Central memory CD8-positive, alpha-beta T cell (primary cell): ENCODE data around the gene TMEM80.
"Not testable (repeated sequence)": the region's sequence is repeated elsewhere in the genome, so short reads cannot be mapped to it uniquely, and the experiment has no call there.

ENCODE experiments used
- ATAC-seq: fragments of 150-1000 bp; cut with Tn5 transposase; replicated peaks from 2 replicates; pipeline ENCODE4 v1.10.0; 2022; ENCODE audit warnings: mild to moderate bottlenecking, moderate FRiP score, moderate number of reproducible peaks; ENCODE audit not compliant: poor library complexity, severe bottlenecking; ENCODE audit errors: extremely low read depth
- DNase-seq, 2 donors: peaks; one replicate each; pipeline ENCODE4 v3.0.0; 2021; ENCODE audit warnings: low spot score in 2 of 2
- H3K27ac Mint-ChIP-seq: one replicate; pipeline ENCODE4 v1.8.0; 2022; ENCODE audit warnings: low read depth, mild to moderate bottlenecking, moderate library complexity, mixed read lengths
- H3K27me3 Mint-ChIP-seq: one replicate; pipeline ENCODE4 v1.8.0; 2022; ENCODE audit warnings: mixed read lengths
- H3K36me3 Mint-ChIP-seq: one replicate; pipeline ENCODE4 v1.8.0; 2022; ENCODE audit warnings: mild to moderate bottlenecking, moderate library complexity, mixed read lengths; ENCODE audit not compliant: insufficient read depth
- H3K4me1 Mint-ChIP-seq: one replicate; pipeline ENCODE4 v1.8.0; 2022; ENCODE audit warnings: mixed read lengths
- H3K4me3 Mint-ChIP-seq: one replicate; pipeline ENCODE4 v1.8.0; 2022; ENCODE audit warnings: mild to moderate bottlenecking, moderate library complexity, mixed read lengths
- H3K9me3 Mint-ChIP-seq: one replicate; pipeline ENCODE4 v1.8.0; 2022; ENCODE audit warnings: mixed read lengths

The TMEM80 gene

DNA sequence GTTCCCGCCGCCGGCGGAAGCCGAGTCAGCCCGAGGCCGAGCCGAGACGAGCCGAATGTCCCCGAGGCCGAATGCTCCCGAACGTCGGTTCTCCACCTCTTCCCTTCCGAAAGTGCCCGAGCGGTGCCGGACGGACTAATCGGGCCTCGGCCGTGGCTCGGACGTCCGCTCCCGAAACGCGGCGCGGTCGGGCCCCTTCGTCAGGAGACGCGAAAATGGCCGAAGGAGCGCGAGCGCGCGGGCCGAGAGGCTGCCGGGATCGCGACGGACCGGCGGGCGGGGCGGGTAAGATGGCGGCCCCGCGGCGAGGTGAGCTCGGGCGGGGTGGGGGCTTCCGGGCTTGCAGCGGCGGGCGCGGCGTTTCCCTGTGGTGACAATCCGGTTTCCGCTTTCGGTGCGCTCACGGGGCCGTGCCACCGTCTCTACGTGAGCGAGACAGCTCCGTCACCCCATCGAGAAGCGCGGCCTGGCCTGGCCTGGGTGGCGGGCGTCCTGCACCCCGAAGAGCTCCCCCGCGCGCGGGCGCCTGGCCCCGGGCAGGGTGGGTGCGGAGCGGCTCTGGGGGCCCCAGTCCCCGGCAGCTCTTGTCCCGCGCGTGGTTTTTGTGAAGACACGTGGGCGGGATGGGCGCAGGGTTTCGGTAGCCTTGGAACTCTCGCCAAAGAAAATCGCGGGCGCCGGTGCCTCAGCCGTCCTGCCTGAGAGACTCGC is at the start of gene TMEM80:
Gene TMEM80 (plus strand): TSS at position 279 of the 711 bp plus-strand sequence. CDS start 12 bp downstream, at position 291.
- no peaks in the 10 kb centered on the region for H3K9me3 Mint-ChIP-seq
- H3K27me3 Mint-ChIP-seq = no peaks in the 10 kb centered on the region
- peak within 1 kb of the TSS; percentile 83 for H3K4me3 Mint-ChIP-seq
- H3K4me1 Mint-ChIP-seq = peaks cover 29% of the 10 kb centered on the region
- H3K36me3 Mint-ChIP-seq = peaks cover 9% of the 10 kb centered on the region
- H3K27ac Mint-ChIP-seq = peak within 1 kb of the TSS; percentile 87
- ATAC-seq (peak; percentile 69), DNase-seq (peak; percentile 95 to 98)

DNA sequence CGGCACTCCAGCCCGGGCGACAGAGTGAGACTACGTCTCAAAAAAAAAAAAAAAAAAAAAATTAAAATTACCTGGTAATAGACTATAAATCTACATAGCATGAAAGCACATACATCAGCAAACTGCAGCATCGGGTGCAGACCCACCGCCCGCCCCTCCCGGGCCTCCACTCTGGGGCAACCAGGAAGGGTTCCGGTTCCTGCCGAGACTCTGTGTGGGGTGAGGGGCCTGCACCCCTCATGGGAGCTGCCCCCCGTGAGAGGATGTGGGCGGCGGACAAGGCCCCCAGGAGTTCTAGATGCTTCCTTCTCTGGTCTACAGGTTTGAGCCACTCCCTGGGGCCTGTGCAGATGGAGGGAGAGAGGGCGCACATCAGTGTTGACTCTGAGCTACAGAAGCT is 49.4 kb upstream of the TMEM80 start:
- H3K4me1 Mint-ChIP-seq = no peaks in the 10 kb centered on the region
- H3K36me3 Mint-ChIP-seq = peaks cover 22% of the 10 kb centered on the region
- H3K27me3 Mint-ChIP-seq = no peaks in the 10 kb centered on the region
- no peak overlapping the region for H3K27ac Mint-ChIP-seq
- H3K4me3 Mint-ChIP-seq = no peak overlapping the region
- ATAC-seq = no peak
- no peaks in the 10 kb centered on the region for H3K9me3 Mint-ChIP-seq
- DNase-seq = no peak

GRCh38 chr11:647672-648158 is 47.9 kb upstream of the TMEM80 start:
- not testable (repeated sequence) for H3K27ac Mint-ChIP-seq, ATAC-seq, H3K9me3 Mint-ChIP-seq, H3K4me1 Mint-ChIP-seq, DNase-seq, H3K27me3 Mint-ChIP-seq, H3K4me3 Mint-ChIP-seq
- H3K36me3 Mint-ChIP-seq = peaks cover 26% of the 10 kb centered on the region

GRCh38 chr11:650482-650881 is 45.1 kb upstream of the TMEM80 start:
- no peak for ATAC-seq
- Mint-ChIP-seq H3K27me3 (no peaks in the 10 kb centered on the region), H3K4me3 (no peak overlapping the region), H3K27ac (no peak overlapping the region), H3K36me3 (peaks cover 28% of the 10 kb centered on the region), H3K4me1 (no peaks in the 10 kb centered on the region), H3K9me3 (no peaks in the 10 kb centered on the region)
- no peak for DNase-seq

GRCh38 chr11:653136-653535 is 42.5 kb upstream of the TMEM80 start:
- H3K4me3 Mint-ChIP-seq, H3K27me3 Mint-ChIP-seq, H3K27ac Mint-ChIP-seq, DNase-seq, H3K4me1 Mint-ChIP-seq, ATAC-seq, H3K9me3 Mint-ChIP-seq: not testable (repeated sequence)
- peaks cover 22% of the 10 kb centered on the region for H3K36me3 Mint-ChIP-seq

DNA sequence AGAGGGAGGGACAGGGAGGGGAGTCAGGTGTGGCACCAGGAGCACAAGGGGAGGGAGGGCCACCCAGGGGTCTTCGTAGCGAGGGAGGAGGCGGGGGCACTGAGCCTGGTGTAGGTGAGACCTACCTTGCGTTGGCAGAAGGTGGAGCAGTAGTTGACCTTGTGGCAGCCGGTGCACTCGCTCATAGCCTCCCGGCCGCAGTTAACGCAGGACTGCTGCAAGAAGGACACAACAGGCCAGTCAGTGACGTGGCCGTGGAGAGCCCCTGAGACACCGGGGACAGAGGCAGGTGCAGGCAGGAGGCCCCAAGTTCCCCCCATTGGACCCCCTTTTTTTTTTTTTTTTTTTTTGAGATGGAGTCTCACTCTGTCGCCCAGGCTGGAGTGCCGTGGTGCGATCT is 41.8 kb upstream of the TMEM80 start:
- no peak for ATAC-seq

GRCh38 chr11:654444-654843 is 41.2 kb upstream of the TMEM80 start:
- peaks cover 23% of the 10 kb centered on the region for H3K36me3 Mint-ChIP-seq
- H3K27ac Mint-ChIP-seq, H3K9me3 Mint-ChIP-seq, H3K27me3 Mint-ChIP-seq, ATAC-seq, H3K4me3 Mint-ChIP-seq, H3K4me1 Mint-ChIP-seq, DNase-seq: not testable (repeated sequence)

More for the DNA sequence above, 41.8 kb upstream of the TMEM80 start:
- peaks cover 22% of the 10 kb centered on the region for H3K36me3 Mint-ChIP-seq
- no peak for DNase-seq
- H3K9me3 Mint-ChIP-seq = no peaks in the 10 kb centered on the region
- no peaks in the 10 kb centered on the region for H3K27me3 Mint-ChIP-seq
- no peak overlapping the region for H3K4me3 Mint-ChIP-seq
- no peaks in the 10 kb centered on the region for H3K4me1 Mint-ChIP-seq
- H3K27ac Mint-ChIP-seq = no peak overlapping the region

- Mint-ChIP-seq H3K27me3 (no peaks in the 10 kb centered on the region), H3K36me3 (peaks cover 20% of the 10 kb centered on the region), H3K27ac (no peak overlapping the region), H3K9me3 (no peaks in the 10 kb centered on the region), H3K4me1 (no peaks in the 10 kb centered on the region), H3K4me3 (no peak overlapping the region)
- DNase-seq (no peak), ATAC-seq (no peak)
Observed at GRCh38 chr11:655036-655726, 40.4 kb upstream of the TMEM80 start.

DNA sequence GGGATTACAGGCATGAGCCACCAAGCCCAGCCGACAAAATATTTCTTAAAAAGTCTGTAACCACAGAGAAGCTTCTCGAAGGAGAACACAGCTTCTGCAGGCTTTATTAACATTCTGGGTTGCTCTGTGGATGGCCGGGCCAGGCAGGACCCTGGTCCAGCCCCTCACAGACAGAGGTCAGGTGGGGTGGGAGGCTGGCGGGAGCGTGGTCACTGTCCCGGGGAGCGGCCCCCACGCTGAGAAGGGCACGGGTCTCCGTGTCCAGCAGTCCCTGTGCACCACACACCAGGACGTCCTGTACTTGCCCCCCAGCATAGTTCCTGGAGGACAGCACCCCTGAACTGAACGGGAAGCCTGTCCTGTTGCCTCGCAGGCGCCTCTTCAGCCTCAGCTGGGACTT is 39.2 kb upstream of the TMEM80 start:
- H3K4me1 Mint-ChIP-seq = no peaks in the 10 kb centered on the region
- no peak overlapping the region for H3K4me3 Mint-ChIP-seq
- DNase-seq = no peak
- H3K36me3 Mint-ChIP-seq = peaks cover 19% of the 10 kb centered on the region
- no peak for ATAC-seq
- no peaks in the 10 kb centered on the region for H3K27me3 Mint-ChIP-seq
- no peaks in the 10 kb centered on the region for H3K9me3 Mint-ChIP-seq
- H3K27ac Mint-ChIP-seq = no peak overlapping the region

- Mint-ChIP-seq H3K27ac (no peak overlapping the region), H3K4me1 (no peaks in the 10 kb centered on the region), H3K4me3 (no peak overlapping the region), H3K27me3 (no peaks in the 10 kb centered on the region), H3K36me3 (peaks cover 15% of the 10 kb centered on the region), H3K9me3 (no peaks in the 10 kb centered on the region)
- no peak for ATAC-seq
- no peak for DNase-seq
Observed at GRCh38 chr11:656866-657265, 38.8 kb upstream of the TMEM80 start.

GRCh38 chr11:657691-658126 is 37.9 kb upstream of the TMEM80 start:
- no peak overlapping the region for H3K27ac Mint-ChIP-seq
- H3K9me3 Mint-ChIP-seq = no peaks in the 10 kb centered on the region
- H3K4me1 Mint-ChIP-seq = peaks cover 2% of the 10 kb centered on the region
- H3K36me3 Mint-ChIP-seq = peaks cover 11% of the 10 kb centered on the region
- ATAC-seq (no peak), DNase-seq (no peak)
- H3K4me3 Mint-ChIP-seq = no peak overlapping the region
- no peaks in the 10 kb centered on the region for H3K27me3 Mint-ChIP-seq

- Mint-ChIP-seq H3K27ac (no peak overlapping the region), H3K36me3 (peaks cover 8% of the 10 kb centered on the region), H3K4me1 (peaks cover 5% of the 10 kb centered on the region), H3K9me3 (no peaks in the 10 kb centered on the region), H3K4me3 (no peak overlapping the region), H3K27me3 (no peaks in the 10 kb centered on the region)
- DNase-seq (no peak), ATAC-seq (no peak)
Observed at GRCh38 chr11:659532-660085, 36.0 kb upstream of the TMEM80 start.

GRCh38 chr11:660281-660680 is 35.3 kb upstream of the TMEM80 start:
- DNase-seq (no peak), ATAC-seq (no peak)
- Mint-ChIP-seq H3K9me3 (no peaks in the 10 kb centered on the region), H3K27ac (no peak overlapping the region), H3K4me1 (peaks cover 5% of the 10 kb centered on the region), H3K36me3 (peaks cover 8% of the 10 kb centered on the region), H3K4me3 (no peak overlapping the region), H3K27me3 (no peaks in the 10 kb centered on the region)
